DND-41 (cell line): Measurements from ENCODE around the gene CLMP.

Experiments used
- EZH2 ChIP-seq: IDR thresholded peaks from 3 replicates; pipeline ENCODE4 v1.6.1; 2012; ENCODE audit warnings: borderline replicate concordance, low read depth, mild to moderate bottlenecking, moderate library complexity, low read length, inconsistent platforms; ENCODE audit not compliant: severe bottlenecking
- TF ChIP-seq, protein P1 (sequence below): IDR thresholded peaks from 2 replicates; pipeline ENCODE4 v1.5.1; 2012; ENCODE audit warnings: borderline replicate concordance, low read length, moderate library complexity, mild to moderate bottlenecking; ENCODE audit not compliant: poor library complexity, severe bottlenecking; ENCODE audit errors: extremely low read depth

DNA sequence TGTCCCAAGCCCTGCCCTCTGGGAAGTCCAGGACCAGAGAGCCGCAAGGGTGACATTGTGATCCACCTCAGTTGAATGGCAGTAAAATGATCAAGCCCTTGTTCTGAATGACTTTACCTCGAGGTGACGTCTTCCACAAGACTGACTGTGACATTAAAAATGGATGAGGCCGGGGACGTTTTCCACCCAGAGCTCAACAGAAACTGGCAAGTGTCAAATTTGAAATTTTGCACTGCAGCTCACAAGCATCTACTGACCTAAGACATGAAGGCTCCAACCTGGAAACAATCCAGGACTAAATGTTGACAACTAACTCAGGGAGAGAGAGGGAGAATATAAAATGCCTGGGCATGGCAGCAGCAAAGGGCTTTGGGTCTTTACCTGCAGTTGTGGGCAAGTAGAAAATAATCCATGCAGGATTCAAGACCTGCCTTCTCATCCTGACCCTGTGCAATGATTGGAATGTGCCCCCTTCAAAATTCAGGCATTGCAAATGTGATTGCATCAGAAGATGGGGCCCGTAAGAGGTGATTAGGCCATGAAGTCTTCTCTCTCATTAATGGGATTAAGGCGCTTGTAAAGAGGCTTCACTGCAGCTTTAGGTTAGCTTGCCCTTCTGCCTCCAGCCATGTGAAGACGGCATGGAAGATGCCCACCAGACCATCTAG is 33.6 kb upstream of the CLMP start:
- TF ChIP-seq, protein P1, sequence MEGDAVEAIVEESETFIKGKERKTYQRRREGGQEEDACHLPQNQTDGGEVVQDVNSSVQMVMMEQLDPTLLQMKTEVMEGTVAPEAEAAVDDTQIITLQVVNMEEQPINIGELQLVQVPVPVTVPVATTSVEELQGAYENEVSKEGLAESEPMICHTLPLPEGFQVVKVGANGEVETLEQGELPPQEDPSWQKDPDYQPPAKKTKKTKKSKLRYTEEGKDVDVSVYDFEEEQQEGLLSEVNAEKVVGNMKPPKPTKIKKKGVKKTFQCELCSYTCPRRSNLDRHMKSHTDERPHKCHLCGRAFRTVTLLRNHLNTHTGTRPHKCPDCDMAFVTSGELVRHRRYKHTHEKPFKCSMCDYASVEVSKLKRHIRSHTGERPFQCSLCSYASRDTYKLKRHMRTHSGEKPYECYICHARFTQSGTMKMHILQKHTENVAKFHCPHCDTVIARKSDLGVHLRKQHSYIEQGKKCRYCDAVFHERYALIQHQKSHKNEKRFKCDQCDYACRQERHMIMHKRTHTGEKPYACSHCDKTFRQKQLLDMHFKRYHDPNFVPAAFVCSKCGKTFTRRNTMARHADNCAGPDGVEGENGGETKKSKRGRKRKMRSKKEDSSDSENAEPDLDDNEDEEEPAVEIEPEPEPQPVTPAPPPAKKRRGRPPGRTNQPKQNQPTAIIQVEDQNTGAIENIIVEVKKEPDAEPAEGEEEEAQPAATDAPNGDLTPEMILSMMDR: no peak
- TF ChIP-seq EZH2: no peak
